H1 (cell line): ENCODE data around the gene SPTBN1. TPM values are rescaled to one million over a fixed set of nuclear protein-coding genes. Genes with fewer than 3 reads are reported as not detected.

Experiments
- CTCF ChIA-PET: fragments of 300-600 bp; sonication (Branson Sonifier 250); formaldehyde crosslinking; loops from one replicate; lab custom pipeline; 2021; ENCODE audit not compliant: partially characterized antibody; lab: Charles Lee
- POLR2A ChIA-PET: fragments of 300-600 bp; sonication (Branson Sonifier 250); formaldehyde crosslinking; loops from one replicate; lab custom pipeline; 2021; ENCODE audit warnings: inconsistent platforms; ENCODE audit not compliant: partially characterized antibody; lab: Charles Lee
- DNase-seq, 2 experiments: peaks; one replicate each; pipeline versions ENCODE4 v3.0.0 to v3.0.0-alpha.2; 2010 to 2022; ENCODE audit warnings: low spot score in 2 of 2, low read depth in 1 of 2, mixed read lengths in 1 of 2
- FAIRE-seq: peaks from 2 replicates; lab custom pipeline; 2011; peaks lifted over from hg19 to GRCh38; lab: Jason Lieb, UNC
- H2AFZ ChIP-seq: 2 replicates; pipeline ENCODE4 v1.8.1; 2012; ENCODE audit warnings: low read length, inconsistent platforms
- H2AK5ac ChIP-seq: 2 replicates; pipeline ENCODE4 v1.6.1; 2013; ENCODE audit warnings: low read depth, low read length
- H2BK120ac ChIP-seq: replicated peaks from 2 replicates; pipeline ENCODE3; 2013; ENCODE audit warnings: low read depth, low read length, inconsistent platforms
- H2BK12ac ChIP-seq: 2 replicates; pipeline ENCODE4 v1.6.1; 2013; ENCODE audit warnings: low read depth, low read length
- H2BK15ac ChIP-seq: 2 replicates; pipeline ENCODE4 v1.6.1; 2013; ENCODE audit warnings: low read length
- H2BK20ac ChIP-seq: 2 replicates; pipeline ENCODE4 v1.6.1; 2013; ENCODE audit warnings: low read length
- H2BK5ac ChIP-seq: 2 replicates; pipeline ENCODE4 v1.6.1; 2013; ENCODE audit warnings: low read depth, low read length
- H3K14ac ChIP-seq: 2 replicates; pipeline ENCODE4 v1.6.1; 2013; ENCODE audit warnings: inconsistent platforms; ENCODE audit not compliant: insufficient read length
- H3K18ac ChIP-seq: 2 replicates; pipeline ENCODE4 v1.6.1; 2013; ENCODE audit warnings: low read length; ENCODE audit errors: extremely low read depth
- H3K23ac ChIP-seq: 2 replicates; pipeline ENCODE4 v1.6.1; 2013; ENCODE audit warnings: inconsistent platforms; ENCODE audit not compliant: insufficient read length
- H3K23me2 ChIP-seq: 2 replicates; pipeline ENCODE4 v1.6.1; 2013; ENCODE audit warnings: low read depth, low read length
- H3K27ac ChIP-seq: 2 replicates; pipeline ENCODE4 v1.6.1; 2011; ENCODE audit warnings: low read depth, low read length, inconsistent platforms
- H3K27me3 ChIP-seq, 4 experiments: replicated peaks in 1 of 4; 1 replicate in 1 of 4; 2 replicates in 3 of 4; pipeline versions ENCODE4 v1.6.1 to v1.8.1; 2011 to 2013; ENCODE audit warnings: low read length in 3 of 4, mild to moderate bottlenecking in 3 of 4, inconsistent platforms in 2 of 4, mixed read lengths in 2 of 4, moderate library complexity in 1 of 4; ENCODE audit not compliant: control insufficient read depth in 3 of 4, insufficient read depth in 3 of 4; ENCODE audit errors: extremely low read depth in 1 of 4
- H3K36me3 ChIP-seq, 4 experiments: 2 replicates each; pipeline versions ENCODE4 v1.6.1 to v1.8.1; 2011 to 2013; ENCODE audit warnings: mild to moderate bottlenecking in 4 of 4, low read length in 3 of 4, moderate library complexity in 2 of 4, control low read depth in 1 of 4, inconsistent platforms in 1 of 4; ENCODE audit not compliant: insufficient read depth in 4 of 4, control insufficient read depth in 2 of 4
- H3K4ac ChIP-seq: replicated peaks from 2 replicates; pipeline ENCODE3; 2013; ENCODE audit warnings: low read length, low read depth, mixed read lengths, inconsistent platforms; ENCODE audit not compliant: insufficient read length
- H3K4me1 ChIP-seq, 4 experiments: replicated peaks in 1 of 4; 1 replicate in 1 of 4; 2 replicates in 3 of 4; pipeline versions ENCODE4 v1.6.1 to v1.8.1; 2011 to 2013; ENCODE audit warnings: low read length in 3 of 4, inconsistent platforms in 2 of 4, mixed read lengths in 1 of 4; ENCODE audit not compliant: insufficient read depth in 4 of 4, control insufficient read depth in 3 of 4
- H3K4me2 ChIP-seq, 2 experiments: 2 replicates each; pipeline versions ENCODE4 v1.6.1 to v1.8.1; 2011 to 2013; ENCODE audit warnings: low read depth in 2 of 2, low read length in 2 of 2, control low read depth in 1 of 2, inconsistent platforms in 1 of 2, mild to moderate bottlenecking in 1 of 2; ENCODE audit not compliant: insufficient read depth in 1 of 2
- H3K4me3 ChIP-seq, 4 experiments: fragments of 200-600, 300-600 bp in 1 of 4; sonication (generic), shearing (Covaris generic), sonication (Bioruptor Twin) in 1 of 4; 2 replicates each; pipeline versions ENCODE4 v1.5.1 to v1.8.1; 2011 to 2016; ENCODE audit warnings: low read length in 4 of 4, low read depth in 3 of 4, control low read depth in 2 of 4, inconsistent platforms in 2 of 4, mild to moderate bottlenecking in 2 of 4, mixed read lengths in 1 of 4, moderate library complexity in 1 of 4; ENCODE audit not compliant: insufficient read depth in 2 of 4; ENCODE audit errors: extremely low read depth in 1 of 4
- H3K56ac ChIP-seq: replicated peaks from 2 replicates; pipeline ENCODE3; 2013; ENCODE audit warnings: low read depth, mild to moderate bottlenecking, mixed read lengths, low read length, inconsistent platforms; ENCODE audit not compliant: insufficient read length
- H3K79me1 ChIP-seq: 2 replicates; pipeline ENCODE4 v1.6.1; 2013; ENCODE audit warnings: low read depth, low read length, control low read depth
- H3K79me2 ChIP-seq, 2 experiments: 2 replicates each; pipeline versions ENCODE4 v1.6.1 to v1.8.1; 2012 to 2013; ENCODE audit warnings: low read length in 2 of 2, mild to moderate bottlenecking in 2 of 2, inconsistent platforms in 1 of 2; ENCODE audit not compliant: insufficient read depth in 2 of 2, control insufficient read depth in 1 of 2
- H3K9ac ChIP-seq, 4 experiments: replicated peaks in 1 of 4; 1 replicate in 1 of 4; 2 replicates in 3 of 4; pipeline versions ENCODE4 v1.6.1 to v1.8.1; 2011 to 2013; ENCODE audit warnings: low read depth in 3 of 4, low read length in 3 of 4, control low read depth in 2 of 4, mild to moderate bottlenecking in 2 of 4, moderate library complexity in 2 of 4, inconsistent platforms in 1 of 4; ENCODE audit errors: extremely low read depth in 1 of 4
- H3K9me3 ChIP-seq, 2 experiments: 2 replicates each; pipeline versions ENCODE4 v1.6.1 to v1.8.1; 2012 to 2013; ENCODE audit warnings: mild to moderate bottlenecking in 2 of 2, moderate library complexity in 2 of 2, control low read depth in 1 of 2, inconsistent platforms in 1 of 2, low read depth in 1 of 2, low read length in 1 of 2, mixed read lengths in 1 of 2; ENCODE audit not compliant: insufficient read depth in 2 of 2
- H4K20me1 ChIP-seq, 2 experiments: replicated peaks in 1 of 2; 2 replicates each; pipeline versions ENCODE3 to v1.8.1; 2011 to 2013; ENCODE audit warnings: inconsistent platforms in 2 of 2, low read length in 2 of 2, mild to moderate bottlenecking in 1 of 2; ENCODE audit not compliant: insufficient read depth in 2 of 2, control insufficient read depth in 1 of 2
- H4K5ac ChIP-seq: 2 replicates; pipeline ENCODE4 v1.6.1; 2013; ENCODE audit warnings: low read length, low read depth, mixed read lengths, inconsistent platforms; ENCODE audit not compliant: insufficient read length
- H4K8ac ChIP-seq: 2 replicates; pipeline ENCODE4 v1.8.0; 2013; ENCODE audit warnings: mild to moderate bottlenecking, moderate library complexity, low read length, inconsistent platforms; ENCODE audit not compliant: insufficient read depth; ENCODE audit errors: extremely low read depth
- H4K91ac ChIP-seq: replicated peaks from 2 replicates; pipeline ENCODE3; 2013; ENCODE audit warnings: low read length, mixed read lengths, inconsistent platforms; ENCODE audit not compliant: insufficient read length
- CTBP2 ChIP-seq: IDR thresholded peaks from 2 replicates; pipeline ENCODE4 v1.7.0; 2011; ENCODE audit warnings: borderline replicate concordance, mild to moderate bottlenecking, moderate library complexity, mixed read lengths, low read length; ENCODE audit not compliant: insufficient read depth, insufficient read length
- SIX5 ChIP-seq: IDR thresholded peaks from 2 replicates; pipeline ENCODE4 v1.6.1; 2011; ENCODE audit warnings: mild to moderate bottlenecking, low read depth, low read length
- WGBS, 2 experiments: shearing (Covaris generic) in 1 of 2; methylation state at CpG; one replicate each; pipeline versions ENCODE4 v1.1.6 to v1.1.7; 2013 to 2015; ENCODE audit warnings: low lambda C conversion rate in 2 of 2, mixed read lengths in 2 of 2, inconsistent platforms in 1 of 2, low coverage in 1 of 2, missing lambda C conversion rate in 1 of 2; ENCODE audit not compliant: insufficient replicate concordance in 2 of 2, insufficient coverage in 1 of 2, insufficient read length in 1 of 2; ENCODE audit errors: extremely low coverage in 1 of 2, missing lambda C conversion rate in 1 of 2; 5-methylcytosine and 5-hydroxymethylcytosine counted together
- polyA plus RNA-seq, 7 experiments: library from polyadenylated mRNA; depleted of rRNA in 3 of 7; stranded (reverse) in 5 of 7; unstranded in 2 of 7; fragments of >200 nt in 5 of 7; fragments of 200-250 nt in 2 of 7; gene quantifications; 1 replicate in 5 of 7; 2 replicates in 1 of 7; 4 replicates in 1 of 7; pipeline versions ENCODE4 v1.2.1 to v1.2.3, GENCODE V29; 2011 to 2013; ENCODE audit warnings: missing spikeins in 2 of 7, mixed read lengths in 2 of 7
- total RNA-seq: library from RNA; stranded (reverse); fragmentation: NEBNext Ultra II Directional; extraction: Animal tissue kit (Norgen Biotek cat#: 25700); gene quantifications from 2 replicates; pipeline ENCODE4 v1.2.1, GENCODE V29; 2021

The SPTBN1 gene
- total and polyA plus RNA-seq, 2 of the 8 experiments (the other 6 are each of a cell fraction or from before 2014, with no cell fraction given), result 31.8 to 180 TPM

- H3K4me3 ChIP-seq, result no peak overlapping the region
- CTCF ChIA-PET, result interaction anchor here (0.7 to 2.9 kb wide), 3 partner anchors 14 to 81 kb away, joined by 3 to 20 read pairs (median 3); no protein-coding TSS in a partner anchor
- FAIRE-seq (no peak), DNase-seq (no peak)
- no peaks in the 10 kb centered on the region for H3K9me3 ChIP-seq
- no peaks in the 10 kb centered on the region for H3K79me1 ChIP-seq
- no peak overlapping the region; the same call in 1 of the 2 replicates for H4K8ac ChIP-seq
- no peak overlapping the region for H3K9ac ChIP-seq
- H2AFZ ChIP-seq, result no peak overlapping the region
- no peak overlapping the region for H4K5ac ChIP-seq
- no peaks in the 10 kb centered on the region for H3K79me2 ChIP-seq
- no peak overlapping the region for H3K23ac ChIP-seq
- WGBS, 2 experiments, result 91% methylated on average over 4 of the region's 4 CpGs; no CpG with 5 or more reads in 1 of the 2 experiments
- no peak overlapping the region for H2BK12ac ChIP-seq
- no peak overlapping the region for H2AK5ac ChIP-seq
- peaks cover 36 to 84% (median 70%) of the 10 kb centered on the region in 4 experiments; a peak in 7 of 8 replicates for H3K36me3 ChIP-seq
- POLR2A ChIA-PET, result no interaction called here
- H2BK20ac ChIP-seq, result no peak overlapping the region
- H3K4me2 ChIP-seq, result no peak overlapping the region
- no peaks in the 10 kb centered on the region for H3K23me2 ChIP-seq
- TF ChIP-seq CTBP2 (no peak), SIX5 (no peak)
- H3K56ac ChIP-seq, result no peak overlapping the region
- H2BK5ac ChIP-seq, result no peak overlapping the region
- H2BK120ac ChIP-seq, result no peak overlapping the region
- H3K27me3 ChIP-seq, result no peaks in the 10 kb centered on the region
- H4K91ac ChIP-seq, result no peak overlapping the region
- no peak overlapping the region for H3K18ac ChIP-seq
- no peaks in the 10 kb centered on the region for H3K4me1 ChIP-seq
- no peak overlapping the region for H2BK15ac ChIP-seq
- no peaks in the 10 kb centered on the region for H4K20me1 ChIP-seq
- H3K27ac ChIP-seq, result no peak overlapping the region
- H3K4ac ChIP-seq, result no peak overlapping the region
- H3K14ac ChIP-seq, result no peak overlapping the region
Observed at GRCh38 chr2:54644236-54644635, 188.1 kb downstream of the SPTBN1 start.
